A549 (cell line): ENCODE measurements around the gene HDDC3.

Source experiments
- BHLHE40 ChIP-seq: IDR thresholded peaks from 2 replicates; pipeline ENCODE4 v1.6.1; 2012; ENCODE audit warnings: low read depth, low read length, inconsistent platforms
- CTCF ChIP-seq: fragments of >200 bp; sonication (Bioruptor Twin); formaldehyde crosslinking; IDR thresholded peaks from 3 replicates; pipeline ENCODE4 v1.5.1; 2016
- JUN ChIP-seq, 2 experiments: fragments of >200 bp; sonication (Bioruptor Twin); formaldehyde crosslinking; IDR thresholded peaks; 2 replicates in 1 of 2; 3 replicates in 1 of 2; pipeline ENCODE4 v1.6.1; 2016 to 2017
- MAX ChIP-seq: IDR thresholded peaks from 2 replicates; pipeline ENCODE4 v1.6.1; 2012

GRCh38 chr15:90957791-90958190 lies 25.4 kb upstream of the HDDC3 start:
- TF ChIP-seq BHLHE40 = no peak
- TF ChIP-seq CTCF = no peak
- no peak for TF ChIP-seq MAX
- no peak for TF ChIP-seq JUN (IDR thresholded peaks at IDR 0.05)
